BJ (cell line): Measurements from ENCODE around the gene PDE7B. TPM values are rescaled to one million over a fixed set of nuclear protein-coding genes. Genes with fewer than 3 reads are reported as not detected.

Experiments
- CTCF ChIA-PET: fragments of 350-600 bp; formaldehyde crosslinking; extraction: SDS; loops from one replicate; lab custom pipeline; 2021; ENCODE audit warnings: antibody characterized with exemption, inconsistent platforms; lab: Yijun Ruan, JAX
- POLR2A ChIA-PET: fragments of 300-600 bp; sonication (Branson Sonifier 250); formaldehyde crosslinking; extraction: SDS; loops from one replicate; lab custom pipeline; 2021; ENCODE audit warnings: antibody characterized with exemption; lab: Charles Lee
- DNase-seq: peaks from one replicate; pipeline ENCODE4 v3.0.0-alpha.2; 2011; ENCODE audit warnings: low read depth
- H3K27me3 ChIP-seq: 2 replicates; pipeline ENCODE4 v1.6.0; 2011; ENCODE audit warnings: low read length; ENCODE audit not compliant: control insufficient read depth, insufficient read depth
- H3K36me3 ChIP-seq: 2 replicates; pipeline ENCODE4 v1.5.1; 2011; ENCODE audit warnings: low read length; ENCODE audit not compliant: control insufficient read depth, insufficient read depth
- H3K4me3 ChIP-seq: 2 replicates; pipeline ENCODE4 v1.5.1; 2011; ENCODE audit warnings: low read depth, mild to moderate bottlenecking, control low read depth, low read length
- polyA plus RNA-seq: library from polyadenylated mRNA; depleted of rRNA; stranded (reverse); fragments of >200 nt; gene quantifications from 2 replicates; pipeline ENCODE4 v1.2.3, GENCODE V29; 2011
- TF ChIP-seq, protein P1 (sequence below): IDR thresholded peaks from 2 replicates; pipeline ENCODE4 v1.5.1; 2011; ENCODE audit warnings: low read depth, mild to moderate bottlenecking, control low read depth, inconsistent platforms, low read length, moderate library complexity; ENCODE audit not compliant: insufficient read depth

The PDE7B gene
- polyA plus RNA-seq, 1 experiment = 2.7 TPM

DNA sequence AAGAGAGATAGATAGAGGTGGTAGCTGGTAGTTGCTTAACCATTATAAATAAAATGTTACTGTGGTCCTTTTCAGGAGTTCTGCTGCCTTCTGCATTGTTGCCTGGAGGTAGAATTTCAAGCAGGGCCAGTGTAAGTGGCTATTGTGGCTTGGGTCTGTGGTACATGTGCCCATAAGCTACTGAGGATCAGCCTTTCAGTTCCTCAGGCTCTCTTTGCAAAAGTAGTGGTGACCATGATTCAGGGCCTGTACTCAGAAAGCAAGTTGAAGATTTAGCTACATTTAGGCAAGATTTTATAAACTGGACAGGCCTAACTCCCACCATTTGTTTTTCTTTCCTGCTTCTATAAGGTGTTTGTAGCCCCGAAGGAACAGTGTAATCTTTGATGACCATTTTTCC, 199.0 kb downstream of the PDE7B start:
- no peaks in the 10 kb centered on the region for H3K36me3 ChIP-seq
- H3K27me3 ChIP-seq = no peaks in the 10 kb centered on the region
- TF ChIP-seq, protein P1, sequence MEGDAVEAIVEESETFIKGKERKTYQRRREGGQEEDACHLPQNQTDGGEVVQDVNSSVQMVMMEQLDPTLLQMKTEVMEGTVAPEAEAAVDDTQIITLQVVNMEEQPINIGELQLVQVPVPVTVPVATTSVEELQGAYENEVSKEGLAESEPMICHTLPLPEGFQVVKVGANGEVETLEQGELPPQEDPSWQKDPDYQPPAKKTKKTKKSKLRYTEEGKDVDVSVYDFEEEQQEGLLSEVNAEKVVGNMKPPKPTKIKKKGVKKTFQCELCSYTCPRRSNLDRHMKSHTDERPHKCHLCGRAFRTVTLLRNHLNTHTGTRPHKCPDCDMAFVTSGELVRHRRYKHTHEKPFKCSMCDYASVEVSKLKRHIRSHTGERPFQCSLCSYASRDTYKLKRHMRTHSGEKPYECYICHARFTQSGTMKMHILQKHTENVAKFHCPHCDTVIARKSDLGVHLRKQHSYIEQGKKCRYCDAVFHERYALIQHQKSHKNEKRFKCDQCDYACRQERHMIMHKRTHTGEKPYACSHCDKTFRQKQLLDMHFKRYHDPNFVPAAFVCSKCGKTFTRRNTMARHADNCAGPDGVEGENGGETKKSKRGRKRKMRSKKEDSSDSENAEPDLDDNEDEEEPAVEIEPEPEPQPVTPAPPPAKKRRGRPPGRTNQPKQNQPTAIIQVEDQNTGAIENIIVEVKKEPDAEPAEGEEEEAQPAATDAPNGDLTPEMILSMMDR = no peak
- no peak overlapping the region for H3K4me3 ChIP-seq
- POLR2A ChIA-PET = interaction anchor here (0.5 kb wide), 1 partner anchor 1197 kb away, joined by 5 read pairs; no protein-coding TSS in a partner anchor
- DNase-seq = no peak
- CTCF ChIA-PET = no interaction called here

DNA sequence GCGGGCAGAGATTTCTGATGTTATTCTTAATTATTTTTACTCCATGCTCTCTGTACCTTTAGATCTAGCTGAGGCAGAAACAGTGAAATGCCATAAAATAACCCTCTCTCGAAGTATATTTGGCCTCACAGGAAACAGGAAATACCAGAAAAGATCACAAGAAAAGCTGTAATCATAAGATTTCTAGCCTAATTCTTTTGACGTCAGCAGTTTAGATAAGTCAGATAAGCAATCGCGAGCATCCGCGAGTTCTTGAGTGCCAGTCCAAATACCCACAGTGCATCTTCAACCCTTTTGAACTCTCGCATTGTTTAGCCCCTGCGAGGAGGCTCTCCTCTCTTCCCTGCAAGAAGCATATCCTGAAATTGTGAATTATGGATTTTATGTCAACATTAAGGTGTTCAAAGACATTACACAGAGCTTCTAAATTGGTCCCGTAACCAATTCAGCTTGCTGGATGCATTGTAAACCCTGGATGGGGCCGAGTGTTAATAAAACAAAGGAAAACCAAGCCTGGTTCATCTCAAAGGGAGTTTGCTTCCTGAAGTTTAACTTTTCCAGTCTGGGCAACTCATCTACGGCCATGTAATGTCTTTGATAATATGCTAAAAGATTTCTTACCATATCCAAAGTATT, 199.8 kb downstream of the PDE7B start:
- H3K27me3 ChIP-seq = no peaks in the 10 kb centered on the region
- H3K4me3 ChIP-seq = no peak overlapping the region
- POLR2A ChIA-PET = no interaction called here
- no peaks in the 10 kb centered on the region for H3K36me3 ChIP-seq
- CTCF ChIA-PET = no interaction called here
- DNase-seq = no peak
- TF ChIP-seq, protein P1 = no peak

DNA sequence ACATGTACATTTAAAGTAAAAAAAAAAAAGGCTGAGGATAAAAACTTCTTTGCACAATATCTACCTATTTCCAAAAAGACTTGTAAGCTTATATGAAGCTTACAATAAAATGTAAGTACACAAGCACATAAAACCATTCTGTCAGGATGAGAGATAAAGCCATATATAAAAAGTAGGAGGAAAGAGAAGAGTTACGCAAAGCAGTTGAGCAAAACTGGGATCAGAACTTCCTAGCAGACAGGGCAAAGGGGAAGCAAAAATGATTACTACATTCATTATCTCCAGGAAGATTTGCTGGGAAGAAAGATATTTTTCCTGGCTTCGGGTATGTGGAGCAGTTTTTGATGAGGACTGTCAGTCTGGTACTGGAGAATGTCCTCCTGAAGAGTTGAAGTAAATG, 200.5 kb downstream of the PDE7B start:
- Histone ChIP-seq H3K4me3 (no peak overlapping the region), H3K27me3 (no peaks in the 10 kb centered on the region), H3K36me3 (no peaks in the 10 kb centered on the region)
- DNase-seq = no peak
- POLR2A ChIA-PET = no interaction called here
- CTCF ChIA-PET = no interaction called here
- TF ChIP-seq, protein P1 = no peak

DNA sequence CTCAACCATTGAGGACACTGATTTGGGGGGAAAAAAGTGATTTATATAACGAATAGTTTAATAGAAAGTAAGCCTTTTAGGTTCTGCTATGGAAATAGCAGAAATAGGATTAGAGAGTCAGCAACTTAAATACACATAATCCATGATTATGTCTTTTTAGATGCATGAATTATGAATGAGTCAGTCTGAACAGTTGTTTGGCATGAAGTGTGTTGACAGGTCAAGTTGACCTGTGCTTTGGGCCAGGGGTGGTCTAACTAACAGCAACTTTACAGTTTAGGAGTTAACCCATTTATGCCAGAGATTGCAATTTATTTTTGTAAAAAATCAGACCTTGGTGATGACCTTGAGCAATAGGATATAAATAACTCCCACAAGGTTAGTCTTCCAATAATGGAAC, 207.4 kb downstream of the PDE7B start:
- Histone ChIP-seq H3K27me3 (no peaks in the 10 kb centered on the region), H3K4me3 (no peak overlapping the region), H3K36me3 (no peaks in the 10 kb centered on the region)
- ChIA-PET POLR2A (no interaction called here), CTCF (no interaction called here)
- DNase-seq = no peak
- TF ChIP-seq, protein P1 = no peak

DNA sequence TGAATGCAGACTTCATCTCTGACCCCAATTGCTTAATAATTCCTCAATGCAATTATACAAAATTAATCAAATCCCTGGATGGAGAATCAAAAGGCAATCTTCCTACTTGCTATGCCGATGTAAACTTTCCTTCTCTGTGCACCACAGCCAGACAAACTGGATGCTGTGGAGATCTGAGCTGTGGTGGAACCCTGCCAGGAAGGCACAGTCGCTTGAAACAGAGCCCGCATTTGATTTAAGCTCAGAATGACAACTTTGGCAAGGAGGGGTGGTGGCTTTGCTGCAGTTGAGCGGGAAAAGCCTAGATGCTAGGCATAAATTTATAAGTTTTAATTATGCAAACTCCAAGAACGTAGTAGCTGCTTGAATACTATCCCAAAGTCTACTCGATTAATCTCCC, 207.8 kb downstream of the PDE7B start:
- no peaks in the 10 kb centered on the region for H3K36me3 ChIP-seq
- DNase-seq = no peak
- ChIA-PET CTCF (no interaction called here), POLR2A (no interaction called here)
- no peaks in the 10 kb centered on the region for H3K27me3 ChIP-seq
- TF ChIP-seq, protein P1 = no peak
- H3K4me3 ChIP-seq = no peak overlapping the region
